ENCODE results near the gene XPO5. TPM values are rescaled to one million over a fixed set of nuclear protein-coding genes. Genes with fewer than 3 reads are reported as not detected.

XPO5 gene
- polyA plus RNA-seq, 1 of the 3 experiments (the other 2 are of a cell fraction), result 29.5 TPM

DNA sequence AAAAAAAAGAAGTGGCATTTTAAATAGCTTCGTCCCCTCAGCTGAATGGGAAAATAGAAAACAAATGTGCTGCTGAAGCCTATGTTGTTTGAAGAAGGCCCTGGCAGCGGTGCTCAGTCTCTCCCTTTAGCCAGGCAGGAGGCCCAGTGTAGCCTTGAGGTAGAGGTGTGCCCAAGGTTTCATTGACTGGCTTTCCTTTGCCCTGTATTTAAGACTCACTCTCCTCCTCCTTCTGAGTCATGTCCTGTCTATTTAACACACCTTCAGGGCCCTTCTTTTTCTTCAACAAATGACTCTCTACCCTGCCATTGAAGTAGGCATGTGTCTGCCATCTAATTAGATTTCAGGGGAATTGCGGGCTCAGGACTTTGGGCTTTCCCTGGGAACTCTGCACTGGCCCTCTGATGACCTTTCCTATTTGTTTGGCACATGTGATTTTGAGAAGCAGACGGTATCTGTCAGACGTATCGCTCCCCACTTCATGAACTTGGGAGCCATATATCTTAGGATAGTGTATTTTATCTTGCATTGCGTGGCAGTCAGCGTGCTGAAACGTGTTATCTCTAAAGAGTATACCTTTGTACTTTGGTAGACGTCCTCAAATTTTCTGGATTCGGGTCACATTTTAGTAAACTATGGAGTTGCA is 94.1 kb downstream of the XPO5 start:
- H3K27ac ChIP-seq (ENCODE audit: low read depth in 2 of 2, low read length in 1 of 2), result no peak overlapping the region
- peaks cover 0 to 2% of the 10 kb centered on the region in 2 experiments for H3K36me3 ChIP-seq (replicated peaks in 1 of 2; ENCODE audit: control insufficient read depth in 1 of 2, insufficient read depth in 2 of 2, low read length in 1 of 2)
- no peak overlapping the region for H3K4me3 ChIP-seq (ENCODE audit: low read depth in 2 of 2, low read length in 1 of 2)
- H3K4me1 ChIP-seq (ENCODE audit: control insufficient read depth in 1 of 2, insufficient read depth in 2 of 2, low read depth in 1 of 2, low read length in 1 of 2), result peaks cover 10 to 15% of the 10 kb centered on the region in 2 experiments; a peak in 3 of 4 replicates
- ChIA-PET POLR2A (interaction anchor here (1.2 kb wide), 1 partner anchor 8 kb away, joined by 3 read pairs; no protein-coding TSS in a partner anchor), CTCF (no interaction called here)
- no peaks in the 10 kb centered on the region for H3K27me3 ChIP-seq (ENCODE audit: insufficient read depth)
- no peaks in the 10 kb centered on the region for H3K9me2 ChIP-seq
- WGBS (ENCODE audit: low lambda C conversion rate), result 97% methylated on average over 11 of the region's 11 CpGs
- no peak overlapping the region for H3K9ac ChIP-seq
- H3K4me2 ChIP-seq, result no peak overlapping the region
- no peaks in the 10 kb centered on the region for H4K20me1 ChIP-seq (ENCODE audit: insufficient read depth)
- H3F3A ChIP-seq (replicated peaks; ENCODE audit: insufficient read depth), result no peaks in the 10 kb centered on the region
- H3K79me2 ChIP-seq (ENCODE audit: insufficient read depth), result peaks cover 84% of the 10 kb centered on the region
- TF ChIP-seq POLR2AphosphoS5 (IDR thresholded peaks at IDR 0.05; ENCODE audit: low read depth, low read length), result no peak
- no peak for TF ChIP-seq EP300 (IDR thresholded peaks at IDR 0.05; ENCODE audit: borderline replicate concordance in 1 of 2, low read depth in 1 of 2, low read length in 1 of 2)
- TF ChIP-seq NRF1 (IDR thresholded peaks at IDR 0.05; ENCODE audit: low read depth, low read length), result no peak
- no peak for TF ChIP-seq JUND (IDR thresholded peaks at IDR 0.05)
- TF ChIP-seq TCF12 (IDR thresholded peaks at IDR 0.05), result no peak
- no peak for TF ChIP-seq PBX3 (IDR thresholded peaks at IDR 0.05)
- TF ChIP-seq RFX5 (IDR thresholded peaks at IDR 0.05; ENCODE audit: low read length), result no peak
- TF ChIP-seq, protein P1, sequence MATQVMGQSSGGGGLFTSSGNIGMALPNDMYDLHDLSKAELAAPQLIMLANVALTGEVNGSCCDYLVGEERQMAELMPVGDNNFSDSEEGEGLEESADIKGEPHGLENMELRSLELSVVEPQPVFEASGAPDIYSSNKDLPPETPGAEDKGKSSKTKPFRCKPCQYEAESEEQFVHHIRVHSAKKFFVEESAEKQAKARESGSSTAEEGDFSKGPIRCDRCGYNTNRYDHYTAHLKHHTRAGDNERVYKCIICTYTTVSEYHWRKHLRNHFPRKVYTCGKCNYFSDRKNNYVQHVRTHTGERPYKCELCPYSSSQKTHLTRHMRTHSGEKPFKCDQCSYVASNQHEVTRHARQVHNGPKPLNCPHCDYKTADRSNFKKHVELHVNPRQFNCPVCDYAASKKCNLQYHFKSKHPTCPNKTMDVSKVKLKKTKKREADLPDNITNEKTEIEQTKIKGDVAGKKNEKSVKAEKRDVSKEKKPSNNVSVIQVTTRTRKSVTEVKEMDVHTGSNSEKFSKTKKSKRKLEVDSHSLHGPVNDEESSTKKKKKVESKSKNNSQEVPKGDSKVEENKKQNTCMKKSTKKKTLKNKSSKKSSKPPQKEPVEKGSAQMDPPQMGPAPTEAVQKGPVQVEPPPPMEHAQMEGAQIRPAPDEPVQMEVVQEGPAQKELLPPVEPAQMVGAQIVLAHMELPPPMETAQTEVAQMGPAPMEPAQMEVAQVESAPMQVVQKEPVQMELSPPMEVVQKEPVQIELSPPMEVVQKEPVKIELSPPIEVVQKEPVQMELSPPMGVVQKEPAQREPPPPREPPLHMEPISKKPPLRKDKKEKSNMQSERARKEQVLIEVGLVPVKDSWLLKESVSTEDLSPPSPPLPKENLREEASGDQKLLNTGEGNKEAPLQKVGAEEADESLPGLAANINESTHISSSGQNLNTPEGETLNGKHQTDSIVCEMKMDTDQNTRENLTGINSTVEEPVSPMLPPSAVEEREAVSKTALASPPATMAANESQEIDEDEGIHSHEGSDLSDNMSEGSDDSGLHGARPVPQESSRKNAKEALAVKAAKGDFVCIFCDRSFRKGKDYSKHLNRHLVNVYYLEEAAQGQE (IDR thresholded peaks at IDR 0.05; ENCODE audit: low read depth, low read length), result no peak
- TF ChIP-seq, protein P2, sequence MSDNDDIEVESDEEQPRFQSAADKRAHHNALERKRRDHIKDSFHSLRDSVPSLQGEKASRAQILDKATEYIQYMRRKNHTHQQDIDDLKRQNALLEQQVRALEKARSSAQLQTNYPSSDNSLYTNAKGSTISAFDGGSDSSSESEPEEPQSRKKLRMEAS (IDR thresholded peaks at IDR 0.05; ENCODE audit: low read depth), result no peak
- no peak for TF ChIP-seq RAD21 (IDR thresholded peaks at IDR 0.05; ENCODE audit: low read length)
- no peak for TF ChIP-seq SIN3A (IDR thresholded peaks at IDR 0.05; ENCODE audit: borderline replicate concordance, low read depth, low read length)
- TF ChIP-seq FOXJ3 (CRISPR knock-in tag; IDR thresholded peaks at IDR 0.05), result no peak
- no peak for TF ChIP-seq ZBTB33 (IDR thresholded peaks at IDR 0.05; ENCODE audit: borderline replicate concordance, low read depth)
- no peak for TF ChIP-seq USF2 (IDR thresholded peaks at IDR 0.05; ENCODE audit: borderline replicate concordance, low read depth, low read length)
- TF ChIP-seq GABPA (IDR thresholded peaks at IDR 0.05; ENCODE audit: low read depth), result no peak
- no peak for DNase-seq
- no peak overlapping the region for H2AFZ ChIP-seq (ENCODE audit: low read depth)
- no peaks in the 10 kb centered on the region for H3K9me3 ChIP-seq
